Kidney (tissue), 14 donors: ENCODE results near the gene ADAMTSL5. TPM values are rescaled to one million over a fixed set of nuclear protein-coding genes. Genes with fewer than 3 reads are reported as not detected.

ENCODE experiments used
- DNase-seq, 5 donors: peaks; one replicate each; pipeline ENCODE4 v3.0.0-alpha.2; 2013 to 2020
- FAIRE-seq: peaks from 2 replicates; lab custom pipeline; 2012; peaks lifted over from hg19 to GRCh38; lab: Jason Lieb, UNC
- H3K27ac ChIP-seq, 2 donors: one replicate each; pipeline ENCODE4 v1.7.0; 2013; ENCODE audit warnings: low read depth in 2 of 2, low read length in 2 of 2, inconsistent platforms in 1 of 2
- H3K27me3 ChIP-seq: one replicate; pipeline ENCODE4 v1.7.1; 2013; ENCODE audit warnings: low read length, inconsistent platforms; ENCODE audit not compliant: control insufficient read depth, insufficient read depth
- H3K36me3 ChIP-seq, 3 donors: one replicate each; pipeline versions ENCODE4 v1.7.0 to v1.7.1; 2013; ENCODE audit warnings: low read length in 3 of 3, control low read depth in 1 of 3, inconsistent platforms in 1 of 3; ENCODE audit not compliant: insufficient read depth in 3 of 3, control insufficient read depth in 2 of 3
- H3K4me1 ChIP-seq, 3 donors: one replicate each; pipeline versions ENCODE4 v1.7.0 to v1.7.1; 2013; ENCODE audit warnings: low read length in 3 of 3, inconsistent platforms in 1 of 3, low read depth in 1 of 3; ENCODE audit not compliant: control insufficient read depth in 2 of 3, insufficient read depth in 2 of 3
- H3K4me3 ChIP-seq, 3 donors: one replicate each; pipeline versions ENCODE4 v1.7.0 to v1.8.1; 2013; ENCODE audit warnings: low read length in 3 of 3, control low read depth in 1 of 3, inconsistent platforms in 1 of 3
- H3K9ac ChIP-seq, 3 donors: one replicate each; pipeline versions ENCODE4 v1.7.0 to v1.7.1; 2013; ENCODE audit warnings: low read length in 3 of 3, control low read depth in 1 of 3, inconsistent platforms in 1 of 3
- H3K9me3 ChIP-seq, 3 donors: one replicate each; pipeline versions ENCODE4 v1.7.0 to v1.7.1; 2013; ENCODE audit warnings: low read length in 3 of 3, control low read depth in 1 of 3, inconsistent platforms in 1 of 3; ENCODE audit not compliant: control insufficient read depth in 2 of 3, insufficient read depth in 1 of 3
- intact Hi-C: fragments of 100-400 bp; cut with DNase I; formaldehyde crosslinking; loops from one replicate; pipeline ENCODE4 v1.11.1; 2022
- polyA plus RNA-seq: library from polyadenylated mRNA; stranded (reverse); fragments of 350-450 nt; fragmentation: Illumina TruSeq; extraction: RNeasy Lipid Tissue Mini Kit (QIAGEN cat#74804); gene quantifications from one replicate; pipeline ENCODE4 v1.2.3, GENCODE V29; 2014; ENCODE audit warnings: low read depth, low replicate concordance; ENCODE audit not compliant: insufficient read depth
- total RNA-seq: library from RNA; stranded (reverse); fragmentation: NEBNext Ultra II Directional; extraction: Animal tissue kit (Norgen Biotek cat#: 25700); gene quantifications from one replicate; pipeline ENCODE4 v1.2.1, GENCODE V29; 2021
- TF ChIP-seq, protein P1 (sequence below): IDR thresholded peaks from 3 replicates; pipeline ENCODE4 v1.5.1; 2012; ENCODE audit warnings: mild to moderate bottlenecking, moderate library complexity, borderline replicate concordance; ENCODE audit not compliant: insufficient read depth; ENCODE audit errors: extremely low read depth
- donor health status: control.
- donor health status: control.
- donor health status: control.
- donor health status: control.
- donor health status: control.
- donor health status: DM: yes; HTN: yes; CAD: no.
- donor health status: Normal renal cell carcinoma (clear cell type).

Gene ADAMTSL5
- total and polyA plus RNA-seq, 2 donors from 2014 or later = 1.4 to 4.6 TPM

GRCh38 chr19:1511318-1512317, 1.2 kb downstream of the ADAMTSL5 start:
- H3K4me3 ChIP-seq = no peak overlapping the region
- FAIRE-seq (no peak), DNase-seq (no peak)
- no peak overlapping the region for H3K27ac ChIP-seq
- no peaks in the 10 kb centered on the region for H3K9me3 ChIP-seq
- intact Hi-C loops = no loop called here
- TF ChIP-seq, protein P1, sequence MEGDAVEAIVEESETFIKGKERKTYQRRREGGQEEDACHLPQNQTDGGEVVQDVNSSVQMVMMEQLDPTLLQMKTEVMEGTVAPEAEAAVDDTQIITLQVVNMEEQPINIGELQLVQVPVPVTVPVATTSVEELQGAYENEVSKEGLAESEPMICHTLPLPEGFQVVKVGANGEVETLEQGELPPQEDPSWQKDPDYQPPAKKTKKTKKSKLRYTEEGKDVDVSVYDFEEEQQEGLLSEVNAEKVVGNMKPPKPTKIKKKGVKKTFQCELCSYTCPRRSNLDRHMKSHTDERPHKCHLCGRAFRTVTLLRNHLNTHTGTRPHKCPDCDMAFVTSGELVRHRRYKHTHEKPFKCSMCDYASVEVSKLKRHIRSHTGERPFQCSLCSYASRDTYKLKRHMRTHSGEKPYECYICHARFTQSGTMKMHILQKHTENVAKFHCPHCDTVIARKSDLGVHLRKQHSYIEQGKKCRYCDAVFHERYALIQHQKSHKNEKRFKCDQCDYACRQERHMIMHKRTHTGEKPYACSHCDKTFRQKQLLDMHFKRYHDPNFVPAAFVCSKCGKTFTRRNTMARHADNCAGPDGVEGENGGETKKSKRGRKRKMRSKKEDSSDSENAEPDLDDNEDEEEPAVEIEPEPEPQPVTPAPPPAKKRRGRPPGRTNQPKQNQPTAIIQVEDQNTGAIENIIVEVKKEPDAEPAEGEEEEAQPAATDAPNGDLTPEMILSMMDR = no peak
- H3K4me1 ChIP-seq = peaks cover 0 to 6% (median 0%) of the 10 kb centered on the region in 3 donors
- peaks cover 2% of the 10 kb centered on the region for H3K27me3 ChIP-seq
- H3K36me3 ChIP-seq = no peaks in the 10 kb centered on the region
- no peak overlapping the region for H3K9ac ChIP-seq

GRCh38 chr19:1510807-1511206, 2.0 kb downstream of the ADAMTSL5 start:
- peaks cover 2% of the 10 kb centered on the region for H3K27me3 ChIP-seq
- no peak for DNase-seq
- no peak for FAIRE-seq
- H3K4me3 ChIP-seq = no peak overlapping the region
- H3K9ac ChIP-seq = no peak overlapping the region
- peaks cover 0 to 6% (median 0%) of the 10 kb centered on the region in 3 donors for H3K4me1 ChIP-seq
- H3K9me3 ChIP-seq = no peaks in the 10 kb centered on the region
- no peaks in the 10 kb centered on the region for H3K36me3 ChIP-seq
- TF ChIP-seq, protein P1 = no peak
- no peak overlapping the region for H3K27ac ChIP-seq
- intact Hi-C loops = no loop called here

GRCh38 chr19:1510442-1510806, 2.4 kb downstream of the ADAMTSL5 start:
- Histone ChIP-seq H3K9me3 (no peaks in the 10 kb centered on the region), H3K27ac (no peak overlapping the region), H3K9ac (no peak overlapping the region), H3K4me3 (no peak overlapping the region), H3K4me1 (peaks cover 0 to 6% (median 0%) of the 10 kb centered on the region in 3 donors), H3K27me3 (peaks cover 5% of the 10 kb centered on the region), H3K36me3 (no peaks in the 10 kb centered on the region)
- TF ChIP-seq, protein P1 = no peak
- no peak for FAIRE-seq
- no peak for DNase-seq
- intact Hi-C loops = no loop called here
